GM21526 (cell line): ENCODE results near the gene OAF.
"Not testable (repeated sequence)": the region's sequence is repeated elsewhere in the genome, so short reads cannot be mapped to it uniquely, and the experiment has no call there.

ENCODE experiments used
- ATAC-seq: cut with Tn5 transposase; IDR thresholded peaks from one replicate; pipeline ENCODE4 v1.9.1; 2021; ENCODE audit warnings: moderate library complexity; ENCODE audit not compliant: unreplicated experiment, low FRiP score

The OAF gene

GRCh38 chr11:120210626-120211521 is at the start of gene OAF:
Gene OAF (plus strand): TSS chr11:120211032. CDS start chr11:120211280, 248 bp downstream.
- peak; percentile 61 for ATAC-seq

- no peak for ATAC-seq
Measured at GRCh38 chr11:120167659-120168058, 43.2 kb upstream of the OAF start.

GRCh38 chr11:120168108-120168959 is 42.5 kb upstream of the OAF start:
- ATAC-seq, result no peak

- peak; percentile 50 for ATAC-seq
Measured at GRCh38 chr11:120168960-120169681, 41.7 kb upstream of the OAF start.

- ATAC-seq, result no peak
Measured at GRCh38 chr11:120169981-120170698, 40.7 kb upstream of the OAF start.

- ATAC-seq, result no peak
Measured at GRCh38 chr11:120170741-120171261, 40.0 kb upstream of the OAF start.

- ATAC-seq, result peak; percentile 60
Measured at GRCh38 chr11:120172054-120172911, 38.5 kb upstream of the OAF start.

- no peak for ATAC-seq
Measured at GRCh38 chr11:120173019-120173705, 37.7 kb upstream of the OAF start.

GRCh38 chr11:120173807-120174206 is 37.0 kb upstream of the OAF start:
- no peak for ATAC-seq

- ATAC-seq, result no peak
Measured at GRCh38 chr11:120174866-120175265, 36.0 kb upstream of the OAF start.

GRCh38 chr11:120178561-120179056 is 32.2 kb upstream of the OAF start:
- no peak for ATAC-seq

- no peak for ATAC-seq
Measured at GRCh38 chr11:120179057-120179672, 31.7 kb upstream of the OAF start.

- ATAC-seq, result not testable (repeated sequence)
Measured at GRCh38 chr11:120180063-120180462, 30.8 kb upstream of the OAF start.

- ATAC-seq, result no peak
Measured at GRCh38 chr11:120180551-120181232, 30.1 kb upstream of the OAF start.

- ATAC-seq, result no peak
Measured at GRCh38 chr11:120181376-120181975, 29.4 kb upstream of the OAF start.

- ATAC-seq, result no peak
Measured at GRCh38 chr11:120182372-120182771, 28.5 kb upstream of the OAF start.
